HAP-1 (cell line): ENCODE measurements around the gene HOMER1.

Experiments used
- DNase-seq, 2 experiments: peaks; one replicate each; pipeline ENCODE4 v3.0.0-alpha.2; 2016 to 2020; ENCODE audit warnings: low spot score in 2 of 2
- H3K27me3 ChIP-seq: fragments of 250-450 bp; sonication (Bioruptor Pico); 2 replicates; pipeline ENCODE4 v1.5.1; 2020; ENCODE audit warnings: low read depth, mild to moderate bottlenecking, moderate library complexity
- H3K36me3 ChIP-seq: fragments of 250-450 bp; sonication (Bioruptor Pico); replicated peaks from 2 replicates; pipeline ENCODE4 v1.5.1; 2020; ENCODE audit warnings: mild to moderate bottlenecking
- H3K4me1 ChIP-seq: fragments of 250-450 bp; sonication (Bioruptor Pico); 2 replicates; pipeline ENCODE4 v1.5.1; 2020; ENCODE audit warnings: mild to moderate bottlenecking
- H3K4me3 ChIP-seq: fragments of 250-450 bp; sonication (Bioruptor Pico); 2 replicates; pipeline ENCODE4 v1.5.1; 2020; ENCODE audit warnings: mild to moderate bottlenecking, moderate library complexity
- H3K9me3 ChIP-seq: fragments of 250-450 bp; sonication (Bioruptor Pico); 2 replicates; pipeline ENCODE4 v1.5.1; 2020; ENCODE audit warnings: mild to moderate bottlenecking, moderate library complexity
- in situ Hi-C: fragments of 300-500 bp; cut with MboI; formaldehyde crosslinking; loops from 3 replicates; pipeline ENCODE4 v1.14.3; 2020; ENCODE audit warnings: low sequenced_read_pairs, inconsistent platforms, mixed read lengths

Gene HOMER1

GRCh38 chr5:79464278-79464677 lies 49.7 kb downstream of the HOMER1 start:
- Histone ChIP-seq H3K9me3 (no peaks in the 10 kb centered on the region), H3K27me3 (no peaks in the 10 kb centered on the region), H3K36me3 (no peaks in the 10 kb centered on the region), H3K4me1 (peaks cover 4% of the 10 kb centered on the region), H3K4me3 (no peak overlapping the region)
- in situ Hi-C loops = loop anchor here (10.0 to 25.0 kb wide), 2 partner anchors 327 to 439 kb away; no protein-coding TSS in a partner anchor
- no peak for DNase-seq

GRCh38 chr5:79459626-79460025 lies 54.3 kb downstream of the HOMER1 start:
- DNase-seq = no peak
- Histone ChIP-seq H3K27me3 (no peaks in the 10 kb centered on the region), H3K4me3 (no peak overlapping the region), H3K4me1 (peaks cover 4% of the 10 kb centered on the region), H3K9me3 (no peaks in the 10 kb centered on the region), H3K36me3 (no peaks in the 10 kb centered on the region)
- in situ Hi-C loops = loop anchor here (10.0 to 25.0 kb wide), 2 partner anchors 322 to 435 kb away; no protein-coding TSS in a partner anchor

GRCh38 chr5:79456890-79457583 lies 56.9 kb downstream of the HOMER1 start:
- no peak for DNase-seq
- in situ Hi-C loops = loop anchor here (25.0 kb wide), 1 partner anchor 320 kb away; no protein-coding TSS in a partner anchor
- no peaks in the 10 kb centered on the region for H3K27me3 ChIP-seq
- no peak overlapping the region for H3K4me3 ChIP-seq
- no peaks in the 10 kb centered on the region for H3K9me3 ChIP-seq
- H3K36me3 ChIP-seq = no peaks in the 10 kb centered on the region
- H3K4me1 ChIP-seq = no peaks in the 10 kb centered on the region; the same call in 1 of the 2 replicates

GRCh38 chr5:79456400-79456799 lies 57.5 kb downstream of the HOMER1 start:
- in situ Hi-C loops = loop anchor here (25.0 kb wide), 1 partner anchor 319 kb away; no protein-coding TSS in a partner anchor
- no peak for DNase-seq
- H3K4me1 ChIP-seq = no peaks in the 10 kb centered on the region; the same call in 1 of the 2 replicates
- H3K27me3 ChIP-seq = no peaks in the 10 kb centered on the region
- no peak overlapping the region for H3K4me3 ChIP-seq
- no peaks in the 10 kb centered on the region for H3K9me3 ChIP-seq
- no peaks in the 10 kb centered on the region for H3K36me3 ChIP-seq

GRCh38 chr5:79454043-79454442 lies 59.9 kb downstream of the HOMER1 start:
- in situ Hi-C loops = loop anchor here (25.0 kb wide), 1 partner anchor 317 kb away; no protein-coding TSS in a partner anchor

GRCh38 chr5:79448336-79448735 lies 65.6 kb downstream of the HOMER1 start:
- in situ Hi-C loops = no loop called here
- no peaks in the 10 kb centered on the region; the same call in 1 of the 2 replicates for H3K4me1 ChIP-seq
- H3K27me3 ChIP-seq = no peaks in the 10 kb centered on the region
- no peaks in the 10 kb centered on the region for H3K36me3 ChIP-seq
- no peaks in the 10 kb centered on the region for H3K9me3 ChIP-seq
- no peak for DNase-seq
- no peak overlapping the region for H3K4me3 ChIP-seq

More at GRCh38 chr5:79454043-79454442, 59.9 kb downstream of the HOMER1 start:
- H3K4me1 ChIP-seq = no peaks in the 10 kb centered on the region; the same call in 1 of the 2 replicates
- H3K36me3 ChIP-seq = no peaks in the 10 kb centered on the region
- no peak overlapping the region for H3K4me3 ChIP-seq
- no peaks in the 10 kb centered on the region for H3K27me3 ChIP-seq
- H3K9me3 ChIP-seq = no peaks in the 10 kb centered on the region
- no peak for DNase-seq

GRCh38 chr5:79436821-79437220 lies 77.1 kb downstream of the HOMER1 start:
- Histone ChIP-seq H3K4me3 (no peak overlapping the region), H3K36me3 (peaks cover 4% of the 10 kb centered on the region; the same call in 1 of the 2 replicates), H3K4me1 (peaks cover 8% of the 10 kb centered on the region), H3K9me3 (no peaks in the 10 kb centered on the region), H3K27me3 (no peaks in the 10 kb centered on the region)
- DNase-seq = no peak
- in situ Hi-C loops = no loop called here

GRCh38 chr5:79436224-79436623 lies 77.7 kb downstream of the HOMER1 start:
- no peak for DNase-seq
- in situ Hi-C loops = no loop called here
- Histone ChIP-seq H3K36me3 (peaks cover 4% of the 10 kb centered on the region; the same call in 1 of the 2 replicates), H3K9me3 (no peaks in the 10 kb centered on the region), H3K4me1 (peaks cover 8% of the 10 kb centered on the region), H3K27me3 (no peaks in the 10 kb centered on the region), H3K4me3 (no peak overlapping the region)

GRCh38 chr5:79430196-79430595 lies 83.7 kb downstream of the HOMER1 start:
- Histone ChIP-seq H3K27me3 (no peaks in the 10 kb centered on the region), H3K4me1 (peaks cover 5% of the 10 kb centered on the region), H3K4me3 (no peak overlapping the region), H3K36me3 (no peaks in the 10 kb centered on the region), H3K9me3 (no peaks in the 10 kb centered on the region)
- in situ Hi-C loops = no loop called here
- no peak for DNase-seq

- Histone ChIP-seq H3K36me3 (no peaks in the 10 kb centered on the region), H3K4me1 (peaks cover 8% of the 10 kb centered on the region), H3K9me3 (no peaks in the 10 kb centered on the region), H3K27me3 (no peaks in the 10 kb centered on the region), H3K4me3 (no peak overlapping the region)
- no peak for DNase-seq
- in situ Hi-C loops = no loop called here
Measured at GRCh38 chr5:79423296-79423695, 90.6 kb downstream of the HOMER1 start.

GRCh38 chr5:79420248-79420647 lies 93.7 kb downstream of the HOMER1 start:
- Histone ChIP-seq H3K4me3 (no peak overlapping the region), H3K27me3 (no peaks in the 10 kb centered on the region), H3K4me1 (peaks cover 8% of the 10 kb centered on the region), H3K9me3 (no peaks in the 10 kb centered on the region), H3K36me3 (no peaks in the 10 kb centered on the region)
- in situ Hi-C loops = no loop called here
- DNase-seq = no peak

- H3K9me3 ChIP-seq = no peaks in the 10 kb centered on the region
- H3K27me3 ChIP-seq = no peaks in the 10 kb centered on the region
- peaks cover 4% of the 10 kb centered on the region for H3K4me1 ChIP-seq
- H3K4me3 ChIP-seq = no peak overlapping the region
- in situ Hi-C loops = no loop called here
- H3K36me3 ChIP-seq = no peaks in the 10 kb centered on the region
- no peak for DNase-seq
Measured at GRCh38 chr5:79418276-79418675, 95.7 kb downstream of the HOMER1 start.

- in situ Hi-C loops = no loop called here
- no peaks in the 10 kb centered on the region for H3K36me3 ChIP-seq
- no peaks in the 10 kb centered on the region for H3K27me3 ChIP-seq
- no peaks in the 10 kb centered on the region for H3K9me3 ChIP-seq
- H3K4me1 ChIP-seq = peaks cover 4% of the 10 kb centered on the region
- H3K4me3 ChIP-seq = no peak overlapping the region
- DNase-seq = no peak
Measured at GRCh38 chr5:79417495-79417894, 96.4 kb downstream of the HOMER1 start.

- no peak overlapping the region for H3K4me3 ChIP-seq
- H3K36me3 ChIP-seq = no peaks in the 10 kb centered on the region
- no peak for DNase-seq
- H3K9me3 ChIP-seq = no peaks in the 10 kb centered on the region
- in situ Hi-C loops = no loop called here
- H3K4me1 ChIP-seq = peaks cover 4% of the 10 kb centered on the region
- H3K27me3 ChIP-seq = no peaks in the 10 kb centered on the region
Measured at GRCh38 chr5:79416499-79416898, 97.4 kb downstream of the HOMER1 start.
